Mammary epithelial cell (primary cell): ENCODE data around the gene ELF2.

Experiments
- EZH2 ChIP-seq: IDR thresholded peaks from 2 replicates; pipeline ENCODE4 v1.6.1; 2012; ENCODE audit warnings: low read length, inconsistent platforms, borderline replicate concordance
- TF ChIP-seq, protein P1 (sequence below), 2 donors: IDR thresholded peaks in 1 of 2; conservative IDR thresholded peaks in 1 of 2; 2 replicates each; pipeline ENCODE4 v1.5.1; 2011 to 2012; ENCODE audit warnings: inconsistent platforms in 2 of 2, low read length in 2 of 2, mild to moderate bottlenecking in 2 of 2, control low read depth in 1 of 2, low read depth in 1 of 2; ENCODE audit not compliant: insufficient read depth in 1 of 2; ENCODE audit errors: extremely low read depth in 1 of 2

DNA sequence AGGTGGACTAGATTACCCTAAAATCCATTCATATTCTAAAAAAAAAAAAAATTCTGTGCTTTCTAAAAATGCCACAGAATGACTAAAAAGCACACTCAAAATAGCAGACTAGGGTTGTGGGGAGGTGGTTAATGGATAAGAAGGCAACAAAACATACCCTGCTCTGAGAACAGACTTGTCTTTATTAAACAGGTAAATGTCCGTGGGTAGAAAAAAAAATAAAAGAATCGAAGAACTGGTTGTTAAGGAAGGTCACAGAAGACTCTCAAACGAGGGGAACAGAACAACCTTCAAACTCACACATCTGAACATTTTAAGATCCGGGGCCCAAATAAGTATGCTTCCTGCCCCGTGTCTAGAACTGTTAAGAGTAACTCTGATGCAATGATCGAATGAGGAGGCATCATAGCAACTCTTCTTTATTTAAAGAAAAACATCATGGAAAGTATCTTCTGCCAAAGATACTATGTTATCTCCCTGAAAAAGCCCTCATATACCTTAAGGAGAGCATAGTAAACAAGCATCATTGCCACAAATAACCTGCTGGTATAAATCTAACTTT lies 68.4 kb downstream of the ELF2 start:
- TF ChIP-seq EZH2 = no peak
- TF ChIP-seq, protein P1, sequence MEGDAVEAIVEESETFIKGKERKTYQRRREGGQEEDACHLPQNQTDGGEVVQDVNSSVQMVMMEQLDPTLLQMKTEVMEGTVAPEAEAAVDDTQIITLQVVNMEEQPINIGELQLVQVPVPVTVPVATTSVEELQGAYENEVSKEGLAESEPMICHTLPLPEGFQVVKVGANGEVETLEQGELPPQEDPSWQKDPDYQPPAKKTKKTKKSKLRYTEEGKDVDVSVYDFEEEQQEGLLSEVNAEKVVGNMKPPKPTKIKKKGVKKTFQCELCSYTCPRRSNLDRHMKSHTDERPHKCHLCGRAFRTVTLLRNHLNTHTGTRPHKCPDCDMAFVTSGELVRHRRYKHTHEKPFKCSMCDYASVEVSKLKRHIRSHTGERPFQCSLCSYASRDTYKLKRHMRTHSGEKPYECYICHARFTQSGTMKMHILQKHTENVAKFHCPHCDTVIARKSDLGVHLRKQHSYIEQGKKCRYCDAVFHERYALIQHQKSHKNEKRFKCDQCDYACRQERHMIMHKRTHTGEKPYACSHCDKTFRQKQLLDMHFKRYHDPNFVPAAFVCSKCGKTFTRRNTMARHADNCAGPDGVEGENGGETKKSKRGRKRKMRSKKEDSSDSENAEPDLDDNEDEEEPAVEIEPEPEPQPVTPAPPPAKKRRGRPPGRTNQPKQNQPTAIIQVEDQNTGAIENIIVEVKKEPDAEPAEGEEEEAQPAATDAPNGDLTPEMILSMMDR (conservative IDR thresholded peaks at IDR 0.05 in 1 of 2, IDR thresholded peaks at IDR 0.05 in 1 of 2; ENCODE audit: extremely low read depth in 1 of 2, insufficient read depth in 1 of 2, low read depth in 1 of 2, low read length in 2 of 2) = no peak
